HG02642 (cell line): ENCODE results near the gene ZNF398.

Experiments
- ATAC-seq: cut with Tn5 transposase; IDR thresholded peaks from one replicate; pipeline ENCODE4 v1.9.1; 2021; ENCODE audit warnings: mild to moderate bottlenecking; ENCODE audit not compliant: unreplicated experiment, poor library complexity

ZNF398 gene

DNA sequence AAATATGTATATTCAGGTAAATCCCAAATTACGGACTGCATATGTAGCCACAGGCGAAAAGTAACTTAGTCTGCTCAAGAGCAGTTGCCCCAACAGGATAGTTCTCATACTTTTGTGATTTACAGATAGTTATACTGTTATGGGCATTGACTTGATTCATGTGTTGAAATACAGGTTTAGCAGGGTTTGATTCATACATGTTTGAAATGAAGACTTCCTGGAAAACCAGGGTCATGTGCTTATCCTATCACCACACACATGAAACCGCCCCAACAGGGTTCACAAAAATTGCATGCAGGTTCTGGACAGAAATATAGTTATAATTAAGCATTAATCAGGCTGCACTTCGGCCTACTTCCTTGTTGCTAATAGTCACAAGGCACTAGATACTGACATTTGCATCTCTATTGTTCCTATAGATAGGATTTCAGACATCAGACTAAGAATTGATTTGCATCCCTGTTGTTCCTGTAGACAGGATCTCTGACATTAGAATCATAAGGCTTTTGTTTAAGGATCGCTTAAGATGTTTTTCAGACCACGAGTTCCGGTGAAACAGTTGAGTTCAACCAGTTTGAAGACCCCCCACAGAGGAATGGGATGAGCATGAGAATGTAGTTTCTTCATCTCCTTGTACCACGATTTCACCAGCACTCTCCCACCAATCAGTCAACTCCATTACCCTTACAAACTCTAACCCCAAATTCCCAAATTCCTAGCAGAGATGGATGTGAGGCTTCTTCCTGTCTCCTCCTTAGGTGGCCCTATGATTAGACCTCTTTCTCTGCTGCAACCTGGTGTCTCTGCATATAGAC, 2.0 kb upstream of the ZNF398 start:
- no peak for ATAC-seq

GRCh38 chr7:149147752-149148653, 750 bp downstream of the ZNF398 start:
- peak; percentile 34 for ATAC-seq

DNA sequence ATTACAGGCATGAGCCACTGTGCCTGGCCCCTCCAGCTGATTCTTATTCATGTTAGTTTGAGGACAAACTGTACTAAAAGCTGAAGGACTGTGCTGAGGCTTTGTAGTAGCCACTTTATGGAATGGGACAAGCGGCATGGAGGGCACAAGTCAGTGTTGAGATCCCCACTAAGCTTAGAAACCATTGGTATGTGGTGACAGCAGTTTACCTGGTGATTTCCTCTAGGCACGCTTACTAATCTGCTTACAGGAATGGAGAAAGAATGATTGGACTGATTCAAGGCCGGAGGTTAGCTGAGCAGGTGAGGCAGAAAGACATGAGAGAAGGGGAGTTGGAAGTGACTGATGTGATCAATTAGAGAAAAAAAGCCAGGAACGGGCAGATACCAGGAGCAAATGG, 3.7 kb downstream of the ZNF398 start:
- ATAC-seq: no peak

DNA sequence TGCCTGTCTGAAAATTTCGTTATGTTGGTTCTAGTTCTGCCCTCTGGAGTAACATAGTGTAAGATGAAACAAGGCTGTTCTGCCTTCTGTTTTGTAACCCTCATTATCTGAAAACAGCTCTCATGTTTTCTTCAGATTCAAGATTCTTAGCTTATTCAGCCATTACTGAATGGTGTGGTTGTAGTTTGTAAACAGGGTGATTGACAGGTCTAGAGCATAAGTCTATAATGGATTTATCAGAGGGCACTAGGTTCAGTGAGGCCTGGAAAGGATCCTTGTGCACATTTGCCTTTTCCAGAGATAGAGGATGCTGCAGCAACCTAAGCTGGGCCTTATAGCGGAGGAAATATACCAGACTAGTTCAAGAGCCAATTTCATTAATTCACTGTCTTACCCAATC, 6.1 kb downstream of the ZNF398 start:
- ATAC-seq: no peak

DNA sequence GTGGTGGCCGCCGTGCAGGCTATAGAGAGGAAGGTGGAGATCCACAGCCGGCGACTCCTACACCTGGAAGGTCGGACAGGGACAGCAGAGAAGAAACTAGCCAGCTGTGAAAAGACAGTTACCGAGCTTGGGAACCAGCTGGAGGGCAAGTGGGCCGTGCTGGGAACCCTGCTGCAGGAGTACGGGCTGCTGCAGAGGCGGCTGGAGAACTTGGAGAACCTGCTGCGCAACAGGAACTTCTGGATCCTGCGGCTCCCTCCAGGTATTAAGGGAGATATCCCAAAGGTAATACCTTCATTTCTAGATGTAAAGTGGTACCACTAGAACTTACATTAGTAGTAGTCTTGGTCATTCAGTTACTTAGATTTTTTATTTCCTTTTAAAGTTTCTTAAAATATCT, 6.8 kb downstream of the ZNF398 start:
- no peak for ATAC-seq

DNA sequence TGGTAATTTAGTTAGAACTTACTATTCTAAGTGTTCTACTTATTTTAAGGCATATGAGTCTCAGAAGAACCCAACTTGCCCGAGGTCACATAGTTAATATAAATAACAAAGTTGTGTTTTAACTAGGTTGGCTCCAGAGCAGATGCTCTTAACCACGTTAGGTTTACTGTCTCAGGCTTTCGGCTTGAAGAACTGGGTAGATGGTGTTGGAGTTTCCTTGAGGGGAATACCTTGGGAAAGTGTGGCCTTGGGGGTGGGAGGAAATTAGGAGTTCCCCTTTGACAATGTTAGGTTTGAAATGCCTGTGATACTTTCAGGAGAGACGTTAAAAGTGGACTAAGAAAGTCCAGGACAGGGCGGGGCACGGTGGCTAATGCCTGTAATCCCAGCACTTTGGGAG, 9.6 kb downstream of the ZNF398 start:
- ATAC-seq: no peak

DNA sequence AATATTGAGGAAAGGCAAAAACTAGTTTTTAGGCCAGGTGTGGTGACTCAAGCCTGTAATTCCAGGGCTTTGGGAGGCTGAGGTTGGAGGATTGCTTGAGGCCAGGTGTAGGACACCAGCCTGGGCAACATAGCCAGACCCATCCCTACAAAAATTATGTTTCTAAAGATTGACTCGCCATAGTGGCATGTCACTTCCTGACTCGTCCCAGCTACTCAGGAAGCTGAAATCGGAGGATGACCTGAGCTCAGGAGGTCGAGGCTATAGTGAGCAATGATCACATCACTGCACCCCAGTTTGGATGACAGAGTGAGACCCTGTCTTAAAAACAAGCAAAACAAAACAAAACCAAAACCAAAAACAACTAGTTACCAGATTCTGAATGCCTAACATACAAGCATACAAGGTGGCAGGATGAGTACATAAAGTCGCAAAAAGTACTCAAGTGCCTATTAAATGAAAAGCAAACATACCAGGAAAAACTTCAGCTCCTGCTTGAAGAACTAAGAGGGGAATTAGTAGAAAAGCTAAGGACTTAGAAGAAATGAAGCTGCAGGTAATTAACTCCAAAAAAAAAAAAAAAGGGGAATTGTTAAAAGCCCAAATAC, 14.1 kb downstream of the ZNF398 start:
- no peak for ATAC-seq

DNA sequence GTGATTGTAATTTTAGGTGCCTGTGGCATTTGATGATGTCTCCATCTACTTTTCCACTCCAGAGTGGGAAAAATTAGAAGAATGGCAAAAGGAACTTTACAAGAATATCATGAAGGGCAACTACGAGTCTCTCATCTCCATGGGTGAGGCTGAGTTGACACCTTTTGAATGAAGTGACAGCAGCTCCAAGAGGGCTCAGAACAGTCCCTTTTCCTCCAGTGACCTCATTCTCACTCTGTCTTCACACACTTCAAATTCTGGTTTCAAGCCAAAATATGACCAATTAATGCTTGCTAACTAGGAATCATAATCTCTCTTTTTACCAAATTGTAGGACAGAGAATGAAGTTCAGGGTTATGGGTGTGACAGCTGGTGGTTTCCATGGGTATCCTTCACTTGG, 18.9 kb downstream of the ZNF398 start:
- ATAC-seq: no peak

GRCh38 chr7:149166630-149167352, 19.5 kb downstream of the ZNF398 start:
- ATAC-seq: no peak

GRCh38 chr7:149171892-149172533, 24.8 kb downstream of the ZNF398 start:
- ATAC-seq: no peak

DNA sequence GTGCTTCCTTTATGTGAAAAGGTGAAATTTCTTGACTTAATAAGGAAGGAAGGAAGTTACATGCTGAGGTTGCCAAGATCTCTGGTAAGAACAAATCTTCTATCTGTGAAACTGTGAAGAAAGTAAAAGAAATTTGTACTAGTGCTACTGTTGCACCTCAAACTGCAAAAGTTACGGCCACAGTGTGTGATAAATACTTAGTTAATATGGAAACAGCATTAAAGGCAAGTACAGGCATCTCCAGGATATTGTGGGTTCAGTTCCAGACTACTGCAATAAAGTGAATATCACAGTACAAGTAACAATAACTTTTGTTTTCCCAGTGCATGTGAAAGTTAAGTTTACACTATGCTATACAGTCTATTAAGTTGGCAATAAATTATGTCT, 25.3 kb downstream of the ZNF398 start:
- no peak for ATAC-seq

- no peak for ATAC-seq
Observed at GRCh38 chr7:149175150-149175549, 27.9 kb downstream of the ZNF398 start.

GRCh38 chr7:149179241-149179640, 32.0 kb downstream of the ZNF398 start:
- ATAC-seq: no peak

DNA sequence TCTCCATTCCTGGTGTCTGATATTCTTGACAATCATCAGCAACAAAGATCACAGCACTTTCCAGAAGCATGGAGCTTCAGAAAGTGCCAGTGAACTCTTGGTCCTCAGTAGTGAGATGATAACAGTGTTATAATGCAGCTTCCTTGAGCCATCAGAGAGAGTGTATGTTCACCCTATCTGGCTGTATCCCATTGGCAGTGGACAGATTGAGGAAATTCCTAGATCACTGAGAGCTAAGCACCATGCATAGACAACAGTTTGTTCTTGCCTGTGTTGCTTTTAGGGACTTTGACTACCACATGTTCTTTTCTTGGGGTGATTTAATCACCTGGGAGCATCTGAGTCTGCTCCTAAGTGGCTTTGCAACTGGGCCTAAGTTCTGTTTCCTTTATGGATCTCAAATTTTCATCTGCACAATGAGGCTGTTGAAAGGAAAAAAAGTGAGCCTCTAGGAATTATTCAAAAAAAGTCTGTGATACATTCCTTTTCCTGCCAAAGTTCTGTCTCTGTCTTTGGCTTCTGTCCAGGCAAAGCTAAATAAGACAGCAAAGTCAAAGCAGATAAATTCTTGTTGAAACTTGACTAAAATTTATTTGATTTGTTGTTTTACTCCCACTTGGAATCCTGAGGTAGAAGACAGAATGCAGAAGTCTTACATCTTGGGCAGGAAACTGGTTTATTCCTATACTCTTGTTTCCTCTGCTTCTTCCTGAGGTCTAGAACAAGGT, 33.6 kb downstream of the ZNF398 start:
- no peak for ATAC-seq

- no peak for ATAC-seq
Observed at GRCh38 chr7:149181450-149181790, 34.2 kb downstream of the ZNF398 start.

DNA sequence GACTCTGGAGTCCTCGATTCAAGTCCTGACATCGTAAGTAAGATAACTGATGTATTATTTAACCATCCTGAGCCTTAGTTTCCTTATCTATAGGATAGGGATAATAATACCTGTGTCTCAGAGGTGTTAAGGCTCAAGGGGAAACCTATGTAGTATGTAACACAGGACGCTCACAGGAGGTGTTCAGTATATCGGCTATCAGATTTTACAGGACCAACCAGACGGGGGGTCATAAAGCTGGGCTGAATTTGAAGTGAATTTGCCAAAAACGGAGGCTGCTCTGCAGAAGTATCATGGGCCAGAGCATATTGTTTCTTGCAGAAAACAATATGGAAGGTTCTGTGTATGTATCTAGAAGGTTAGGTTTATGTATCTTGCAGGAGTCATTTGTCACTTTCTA, 37.0 kb downstream of the ZNF398 start:
- no peak for ATAC-seq

- ATAC-seq: no peak
Observed at GRCh38 chr7:149188213-149188612, 41.0 kb downstream of the ZNF398 start.

GRCh38 chr7:149188637-149189259, 41.5 kb downstream of the ZNF398 start:
- no peak for ATAC-seq

DNA sequence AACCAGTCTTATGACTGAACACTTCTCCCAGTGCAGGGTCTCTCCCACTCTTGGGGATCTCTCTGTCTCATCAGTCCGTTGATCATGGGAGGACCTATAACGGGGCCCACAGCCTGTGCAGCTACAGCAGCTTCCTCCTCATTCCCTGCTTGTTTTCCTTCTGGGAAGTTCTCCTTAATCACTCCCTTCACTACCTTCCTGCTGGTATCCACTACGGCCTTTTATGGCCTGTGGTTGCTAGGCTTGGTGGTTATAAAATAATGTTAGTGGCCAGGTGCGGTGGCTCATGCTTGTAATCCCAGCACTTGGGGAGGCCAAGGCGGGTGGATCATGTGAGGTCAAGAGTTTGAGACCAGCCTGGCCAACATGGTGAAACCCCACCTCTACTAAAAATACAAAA, 44.6 kb downstream of the ZNF398 start:
- no peak for ATAC-seq
